SIG-M5 treated with dmso at 0.1 percent for 504 hours (cell line): ENCODE measurements around the gene DCUN1D3.

ENCODE experiments used
- DNase-seq: peaks from one replicate; lab custom pipeline; 2025; ENCODE audit not compliant: unreplicated experiment; lab: John Stamatoyannopoulos, UW

Gene DCUN1D3

DNA sequence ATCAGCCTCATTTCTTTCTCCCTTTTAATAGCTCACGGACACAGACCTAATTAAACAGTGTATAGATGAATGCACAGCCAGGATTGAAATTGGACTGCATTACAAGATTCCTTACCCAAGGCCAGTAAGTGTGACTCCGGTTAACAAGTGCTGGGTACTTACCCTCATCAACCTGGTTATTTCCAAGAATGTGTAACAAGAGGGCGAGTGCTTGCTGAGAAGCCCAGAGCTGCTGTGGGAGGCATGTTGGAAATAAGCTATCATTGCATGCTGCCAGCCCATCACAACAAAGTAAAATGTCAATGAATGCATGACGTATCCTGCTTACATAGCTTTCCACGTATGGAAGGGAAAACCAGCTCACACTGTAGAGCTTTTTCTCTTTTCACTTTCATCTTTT is 19.9 kb upstream of the DCUN1D3 start:
- no peak for DNase-seq

DNA sequence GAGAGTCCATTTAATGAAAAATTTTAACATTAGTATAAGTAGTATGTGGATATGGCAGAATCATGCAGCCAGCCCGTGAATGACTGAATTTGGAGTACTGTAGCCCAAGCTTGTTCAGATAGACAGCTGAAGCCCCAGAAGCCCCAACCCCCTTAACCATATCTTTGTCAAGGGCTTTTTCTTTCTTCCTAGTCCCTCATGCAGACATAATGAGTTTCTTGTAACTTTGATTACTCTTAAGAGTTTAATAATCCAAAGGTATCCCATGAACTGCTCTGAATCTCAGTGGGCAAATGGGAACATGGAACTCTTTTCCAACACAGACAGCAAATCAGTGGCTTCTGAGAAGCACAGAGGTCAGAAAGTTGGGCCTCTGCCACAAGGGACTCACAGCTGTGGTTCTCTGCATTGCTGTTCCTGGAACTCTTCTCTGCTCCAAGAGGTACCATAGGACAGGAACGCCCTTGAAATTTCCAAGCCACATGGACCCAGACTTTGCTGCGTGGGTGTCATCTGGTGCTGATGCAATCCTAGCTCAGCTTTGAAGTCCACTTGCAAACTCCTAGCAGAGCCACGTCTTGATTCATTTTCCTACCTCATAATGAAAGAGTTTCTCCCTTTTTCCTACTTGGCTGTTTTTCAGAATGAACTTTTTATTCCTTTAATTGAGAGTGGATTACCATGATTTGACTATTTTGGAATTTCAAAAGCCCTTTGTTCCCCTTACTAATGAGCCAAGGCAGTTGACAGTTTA is 18.5 kb upstream of the DCUN1D3 start:
- no peak for DNase-seq

DNA sequence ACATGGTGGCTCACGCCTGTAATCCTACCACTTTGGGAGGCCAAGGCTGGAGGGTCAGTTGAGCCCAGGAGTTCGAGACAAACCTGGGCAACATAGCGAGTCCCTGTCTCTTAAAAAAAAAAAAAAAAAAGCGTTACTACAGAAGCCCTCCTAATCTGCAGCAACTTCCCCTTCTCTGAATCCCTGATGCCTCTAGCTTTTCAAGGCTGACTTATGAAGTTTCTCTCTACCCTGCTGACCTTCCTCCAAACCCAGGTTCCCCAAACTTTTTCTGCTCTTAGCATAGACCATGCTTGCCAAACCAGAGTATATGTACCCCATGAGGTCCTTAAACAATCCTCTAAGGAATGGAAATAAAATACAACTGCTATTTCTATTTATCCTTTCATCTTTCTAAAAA is 16.8 kb upstream of the DCUN1D3 start:
- DNase-seq, result peak; percentile 48

DNA sequence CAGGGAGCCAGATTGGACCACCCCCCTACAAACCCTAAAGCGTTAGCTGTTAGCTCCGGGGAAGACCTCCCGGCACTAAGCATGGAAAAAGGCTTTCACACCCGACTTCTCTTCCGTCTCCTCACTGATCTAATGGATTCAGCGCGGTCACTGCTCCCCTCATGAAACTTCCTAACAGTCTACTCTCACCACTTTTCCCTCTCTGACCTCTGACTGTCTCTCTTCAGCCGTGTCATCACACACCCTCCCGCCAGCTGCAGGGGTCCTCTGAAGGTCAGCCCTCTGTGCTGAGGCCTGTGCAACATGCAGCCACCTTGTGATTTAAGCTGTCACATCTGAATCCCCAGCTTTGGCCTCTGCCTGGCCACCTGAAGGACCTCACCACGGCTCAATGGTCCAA is 16.1 kb upstream of the DCUN1D3 start:
- DNase-seq, result no peak

DNA sequence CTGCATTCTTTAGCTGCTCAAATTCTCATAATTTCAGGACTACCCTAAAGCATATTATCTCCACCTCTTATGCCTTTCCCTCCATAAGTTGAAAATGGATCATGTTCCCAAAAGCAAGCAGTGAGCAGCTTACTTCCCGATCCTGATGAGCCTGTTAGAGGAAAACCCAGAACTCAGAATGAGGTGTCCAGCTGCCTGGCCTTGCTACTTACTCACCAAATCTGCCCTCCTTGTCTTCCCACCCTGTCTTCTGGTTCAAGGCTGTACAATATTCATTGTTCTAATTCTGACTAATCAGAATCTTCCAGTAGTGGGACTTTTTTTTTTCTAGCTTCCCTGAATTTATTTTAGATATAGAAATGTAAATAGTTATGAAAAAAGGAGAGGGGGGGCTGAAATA is 11.2 kb upstream of the DCUN1D3 start:
- no peak for DNase-seq

DNA sequence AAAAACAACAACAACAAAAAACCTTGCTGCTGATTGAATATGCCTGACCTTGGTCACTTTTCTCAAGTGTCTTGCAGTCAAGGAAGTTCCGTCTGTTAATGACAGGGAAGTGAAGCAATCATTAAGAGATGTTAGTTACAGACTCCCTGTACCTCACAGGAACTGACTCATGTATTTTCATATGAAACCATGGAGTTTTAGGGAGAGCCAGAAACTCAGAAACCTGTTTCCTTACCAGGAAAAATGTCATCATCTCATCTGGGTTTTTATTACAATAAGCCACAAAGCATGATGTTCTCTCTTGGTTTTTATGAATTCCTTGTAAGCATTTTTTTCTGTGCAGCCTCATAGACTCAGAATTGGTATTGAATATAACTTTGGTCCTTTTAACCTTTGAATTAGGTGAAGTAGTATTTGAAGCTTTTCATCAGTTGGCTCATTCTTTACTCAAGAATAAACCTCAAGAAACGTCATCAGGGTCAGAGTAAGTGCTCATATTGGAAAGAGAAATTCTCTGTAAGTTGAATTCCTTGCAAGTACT is 10.7 kb upstream of the DCUN1D3 start:
- peak; percentile 92 for DNase-seq

DNA sequence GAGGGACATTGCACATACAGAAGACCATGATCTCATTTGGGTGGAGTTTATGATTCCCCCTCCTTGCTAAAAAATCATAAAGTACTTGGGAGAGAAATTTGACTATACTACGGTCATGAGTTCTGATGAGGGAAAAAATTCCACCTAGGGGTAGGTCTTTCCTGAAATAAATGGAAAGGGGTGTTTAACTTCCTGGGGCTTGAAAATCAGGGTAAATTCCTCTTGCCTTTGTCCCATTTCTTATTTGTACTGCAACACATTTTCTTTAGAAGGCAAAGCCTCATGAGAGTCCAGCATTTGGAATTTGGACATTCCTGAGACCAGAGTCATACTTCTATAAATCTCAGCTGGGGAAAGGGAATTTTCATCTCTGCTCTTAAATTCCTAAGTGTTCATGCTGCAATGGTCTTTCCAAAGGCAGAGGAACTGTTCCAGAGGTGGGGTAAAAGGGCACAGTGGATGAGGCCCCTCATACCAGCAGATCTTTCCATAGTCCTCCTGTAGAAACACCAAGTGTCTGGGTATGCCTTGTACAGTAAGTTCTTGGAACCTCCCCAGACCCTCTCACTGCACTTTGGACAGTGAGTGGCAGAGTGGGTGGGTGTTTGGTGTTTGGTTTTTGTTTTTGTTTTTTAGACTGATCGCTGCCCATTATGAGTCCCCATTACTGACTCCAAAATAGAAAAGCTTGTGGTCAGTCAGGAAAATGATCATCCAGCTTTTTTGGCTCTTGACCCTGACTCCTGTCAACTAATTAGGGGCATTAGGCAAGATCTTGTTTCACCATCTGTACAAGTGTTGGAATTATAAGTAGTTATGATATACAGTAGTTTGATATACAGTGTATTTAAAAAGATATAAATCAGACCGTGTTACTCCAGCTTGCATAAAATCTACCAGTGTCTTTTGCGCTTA is 6.4 kb upstream of the DCUN1D3 start:
- DNase-seq, result no peak

DNA sequence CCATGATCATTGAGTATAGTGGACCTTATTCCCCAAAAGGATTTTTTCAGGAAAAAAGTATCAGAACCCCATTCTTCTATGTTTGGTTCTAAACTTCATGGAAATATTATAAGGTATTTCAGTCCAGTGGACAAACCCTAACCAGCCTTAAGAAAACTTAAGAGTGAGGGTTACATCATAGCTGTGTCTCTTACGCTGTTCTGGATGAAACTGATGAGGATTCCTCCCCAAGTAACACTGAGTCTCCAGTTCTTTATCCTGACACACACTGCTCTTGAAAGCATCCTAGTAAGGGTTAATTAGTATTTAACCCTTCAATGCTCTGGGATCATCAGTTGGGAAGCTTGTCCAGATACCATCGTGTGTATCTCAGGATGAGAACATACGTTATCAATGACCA is 5.4 kb upstream of the DCUN1D3 start:
- DNase-seq, result no peak

DNA sequence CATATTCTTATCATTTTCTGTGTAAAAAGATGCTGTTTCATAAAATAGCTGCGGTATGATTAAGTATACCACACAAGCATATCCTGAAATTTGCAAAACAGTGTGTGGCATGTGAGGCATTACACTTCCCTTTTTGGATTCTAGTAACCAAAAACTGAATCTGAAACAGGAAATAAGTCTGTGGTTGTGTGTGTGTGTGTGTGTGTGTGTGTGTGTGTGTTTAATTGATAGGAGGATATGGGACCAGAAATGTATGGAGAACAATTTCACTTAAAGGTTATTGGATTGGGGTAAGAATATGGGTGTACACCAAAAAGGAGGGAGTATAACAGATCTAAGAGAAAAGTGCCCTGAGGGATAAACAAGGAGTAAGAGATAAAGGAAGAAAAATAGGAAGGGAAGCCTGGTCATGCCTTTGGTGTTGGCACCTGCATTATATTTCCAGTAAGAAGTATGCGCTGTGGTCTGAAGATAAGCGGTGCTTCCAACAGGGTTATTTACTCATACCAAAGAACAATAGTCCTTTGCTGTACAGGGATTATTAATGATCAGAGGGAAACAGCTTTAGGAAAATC is 4.4 kb upstream of the DCUN1D3 start:
- peak; percentile 88 for DNase-seq

DNA sequence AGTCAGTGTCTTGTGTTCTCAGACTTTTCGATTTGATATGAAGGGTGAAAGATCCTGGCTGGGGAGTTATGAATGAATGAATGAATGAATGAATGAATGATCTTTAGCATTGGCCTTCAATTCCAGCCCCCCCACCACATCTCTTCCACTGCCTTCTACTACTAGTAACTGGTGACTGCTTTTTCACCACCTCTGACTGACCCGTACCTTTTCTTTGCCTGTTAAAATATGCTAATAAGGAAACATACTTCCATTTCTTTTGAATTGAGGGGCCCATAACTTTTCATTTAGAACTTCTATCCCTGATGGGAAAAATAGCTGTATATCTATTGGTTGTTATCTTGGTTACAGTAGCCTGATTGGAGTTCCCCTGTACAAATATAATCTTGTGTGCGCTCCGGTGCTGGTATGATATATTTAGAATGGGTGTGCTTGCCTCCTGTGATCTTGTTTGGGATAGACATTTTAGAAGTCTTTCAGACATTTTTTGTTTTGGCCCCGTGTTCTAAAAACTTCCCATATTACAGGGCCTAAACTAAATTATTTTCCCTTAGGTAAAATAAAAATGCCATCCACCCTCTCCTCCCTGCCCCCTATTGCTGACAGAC is 3.8 kb upstream of the DCUN1D3 start:
- peak; percentile 72 for DNase-seq

DNA sequence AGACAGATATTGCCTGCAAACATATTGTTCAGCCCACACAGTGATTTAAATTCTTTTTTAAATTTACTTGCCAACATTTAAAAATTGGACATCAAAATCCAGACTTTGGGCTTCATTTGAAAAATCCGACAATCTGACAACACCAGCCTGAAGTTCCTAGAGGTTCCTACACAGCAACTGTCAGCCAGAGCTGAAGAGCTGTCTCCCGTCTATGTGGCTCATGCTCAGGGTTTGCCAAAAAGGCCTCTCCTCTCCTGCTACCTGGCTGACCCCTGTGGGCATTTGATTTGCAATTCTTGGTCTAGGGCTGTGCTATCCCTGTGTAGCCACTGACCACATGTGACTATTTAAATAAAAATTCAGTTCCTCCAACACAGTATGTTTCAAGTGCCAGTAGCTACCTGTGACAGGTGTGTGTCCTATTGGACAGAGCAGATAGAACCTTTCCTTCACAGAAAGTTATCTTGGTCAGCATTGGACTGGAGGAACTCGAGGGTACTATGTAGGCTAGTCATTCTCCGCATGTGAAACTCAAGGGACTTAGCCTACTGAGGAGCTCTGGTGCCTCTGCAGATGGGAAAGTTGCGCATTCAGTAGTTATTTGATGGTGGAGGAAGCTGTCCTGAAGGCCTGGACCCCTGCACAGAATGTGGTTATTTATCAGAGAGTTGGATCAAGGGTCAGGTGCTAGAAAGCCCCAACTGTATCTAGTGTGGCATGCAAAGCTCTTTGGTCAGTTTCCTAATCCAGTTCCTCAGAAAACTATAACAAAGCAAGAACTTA is 3.1 kb upstream of the DCUN1D3 start:
- peak; percentile 48 for DNase-seq

DNA sequence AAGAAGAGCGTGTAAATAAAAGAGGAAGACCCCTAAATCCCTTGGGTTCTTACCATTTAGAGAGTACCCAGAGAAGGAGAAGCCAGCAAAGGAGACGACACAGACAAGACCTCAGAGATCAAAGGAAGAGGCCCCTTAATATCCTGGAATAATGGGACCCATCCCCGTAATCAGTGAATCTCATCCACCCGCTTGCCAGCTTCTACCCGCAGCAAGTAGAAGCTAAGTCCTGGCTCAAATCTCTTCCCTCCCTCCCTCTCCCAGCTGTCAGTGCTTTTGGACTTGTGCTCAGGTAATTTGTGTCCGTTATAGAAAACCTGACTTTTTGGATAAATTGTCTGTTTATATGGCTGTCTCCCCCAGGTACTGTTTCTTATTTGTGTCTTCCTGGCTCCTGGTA is 2.3 kb upstream of the DCUN1D3 start:
- no peak for DNase-seq

DNA sequence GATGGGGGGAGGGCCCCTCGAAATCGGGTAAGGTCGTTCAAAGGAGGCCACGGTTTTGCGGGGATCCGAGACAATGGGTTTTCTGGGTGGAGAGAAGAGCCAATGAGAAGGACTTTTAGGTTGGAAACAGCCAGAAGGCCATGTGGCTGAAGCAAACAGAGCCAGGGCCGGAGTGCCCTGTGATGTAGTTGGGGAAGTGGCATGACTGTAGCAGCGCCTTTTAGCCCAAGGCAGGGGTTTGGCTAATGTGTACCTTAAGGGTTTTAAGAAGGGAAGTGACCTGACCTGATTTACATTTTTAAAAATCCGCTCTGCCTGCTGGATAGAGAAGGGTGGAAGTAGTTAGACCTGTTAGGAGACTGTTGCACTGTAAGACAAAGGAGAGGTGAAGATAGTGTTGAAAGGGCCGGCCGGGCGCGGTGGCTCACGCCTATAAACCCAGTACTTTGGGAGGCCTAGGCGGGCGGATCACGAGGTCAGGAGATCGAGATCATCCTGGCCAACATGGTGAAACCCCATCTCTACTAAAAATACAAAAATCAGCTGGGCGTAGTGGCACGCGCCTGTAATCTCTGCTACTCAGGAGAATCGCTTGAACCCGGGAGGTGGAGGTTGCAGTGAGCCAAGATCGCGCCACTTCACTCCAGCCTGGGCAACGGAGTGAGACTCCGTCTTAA is 1.4 kb upstream of the DCUN1D3 start:
- DNase-seq, result peak; percentile 80

DNA sequence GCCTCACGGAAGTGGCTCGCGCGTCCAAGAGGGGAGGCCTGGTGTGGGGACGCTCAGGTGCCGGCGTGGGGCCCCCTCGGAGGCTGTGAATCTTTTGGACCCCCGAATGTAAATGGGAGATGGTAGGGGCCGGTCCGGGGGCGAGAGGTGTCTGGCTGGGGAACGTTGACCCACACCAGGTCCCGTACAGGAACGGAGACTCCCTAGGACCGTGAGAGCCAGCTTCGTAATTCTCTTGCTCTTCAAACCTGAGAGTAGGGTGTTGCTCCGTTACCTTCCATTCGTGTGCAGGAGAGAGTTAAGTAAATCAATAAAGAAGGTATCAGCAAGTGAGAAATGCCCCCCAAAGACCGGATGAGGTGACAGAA is 894 bp upstream of the DCUN1D3 start:
- DNase-seq, result no peak

DNA sequence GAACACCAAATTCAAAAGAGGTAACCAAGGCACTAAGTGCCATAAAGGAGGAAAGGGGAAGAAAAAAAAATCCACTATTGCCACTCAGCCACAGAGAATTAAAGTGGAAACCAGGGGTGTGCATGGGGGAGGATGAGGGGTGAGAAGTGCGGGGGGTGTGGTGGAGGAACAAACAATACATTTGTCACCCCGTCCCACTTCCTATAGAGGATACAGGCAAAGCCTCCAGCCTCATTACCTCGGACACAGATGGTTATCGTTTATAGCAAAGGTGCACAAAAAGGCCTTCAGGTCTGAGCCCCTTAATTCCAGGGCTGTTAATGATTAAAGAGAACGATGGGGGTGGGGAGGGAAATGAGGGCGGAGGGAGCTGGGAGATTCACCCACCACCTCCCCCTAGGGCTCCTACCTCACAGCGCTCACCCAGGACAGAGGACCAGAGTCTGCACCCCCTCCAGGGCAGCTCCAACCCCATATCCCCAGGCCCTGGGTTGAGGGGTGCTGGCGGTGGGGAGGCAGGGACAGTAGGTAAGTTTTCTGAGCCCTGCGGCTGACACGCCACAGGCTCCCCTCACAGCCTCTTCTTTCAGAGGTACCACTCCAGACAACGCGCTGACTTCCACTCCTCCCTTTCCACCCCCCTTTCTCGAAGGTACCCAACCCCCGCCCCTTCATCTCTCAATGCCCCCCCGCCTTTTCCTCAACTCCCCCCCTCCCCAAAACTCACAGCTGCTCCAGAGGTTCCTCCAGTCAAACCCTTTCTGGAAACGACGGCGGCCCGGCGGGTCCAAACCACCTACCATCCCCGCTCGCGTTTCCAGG is 470 bp downstream of the DCUN1D3 start:
- no peak for DNase-seq

DNA sequence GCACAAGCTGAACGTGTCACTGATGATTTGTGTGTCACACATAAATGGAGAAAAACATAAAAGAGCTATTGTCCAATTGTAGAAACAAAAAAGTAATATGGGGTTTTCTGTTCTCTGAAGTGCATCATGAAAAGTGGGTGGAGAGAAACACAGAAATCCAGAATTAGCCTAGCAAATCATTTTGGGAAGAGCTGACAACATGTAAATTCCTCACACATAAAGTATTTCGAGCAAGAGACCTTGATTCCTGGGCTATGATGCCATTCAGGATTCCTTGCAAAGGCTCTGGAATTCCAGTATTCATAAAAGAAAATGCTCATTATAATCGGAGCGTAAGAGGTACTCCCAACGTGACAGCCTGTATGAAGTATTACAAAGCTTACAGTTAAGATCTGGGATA is 1.1 kb downstream of the DCUN1D3 start:
- no peak for DNase-seq

DNA sequence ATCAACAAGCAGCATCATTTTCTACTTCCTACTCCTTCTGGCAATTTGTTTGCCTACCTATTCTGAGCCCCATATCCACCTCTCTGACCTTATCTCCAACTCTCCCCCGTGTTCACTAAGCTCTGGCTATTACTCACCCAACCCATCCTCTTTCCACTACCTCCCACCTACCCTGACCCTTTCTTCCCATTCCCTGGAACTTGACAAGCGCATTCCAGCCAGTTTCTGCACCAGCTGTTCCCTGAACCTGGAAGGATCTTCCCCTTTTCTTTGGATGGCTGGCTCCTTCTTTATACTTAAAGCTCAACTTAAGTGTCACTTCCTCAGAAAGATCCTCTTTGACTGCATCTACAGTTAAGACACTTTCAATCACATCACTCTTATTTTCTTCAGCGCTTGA is 2.2 kb downstream of the DCUN1D3 start:
- DNase-seq, result no peak

DNA sequence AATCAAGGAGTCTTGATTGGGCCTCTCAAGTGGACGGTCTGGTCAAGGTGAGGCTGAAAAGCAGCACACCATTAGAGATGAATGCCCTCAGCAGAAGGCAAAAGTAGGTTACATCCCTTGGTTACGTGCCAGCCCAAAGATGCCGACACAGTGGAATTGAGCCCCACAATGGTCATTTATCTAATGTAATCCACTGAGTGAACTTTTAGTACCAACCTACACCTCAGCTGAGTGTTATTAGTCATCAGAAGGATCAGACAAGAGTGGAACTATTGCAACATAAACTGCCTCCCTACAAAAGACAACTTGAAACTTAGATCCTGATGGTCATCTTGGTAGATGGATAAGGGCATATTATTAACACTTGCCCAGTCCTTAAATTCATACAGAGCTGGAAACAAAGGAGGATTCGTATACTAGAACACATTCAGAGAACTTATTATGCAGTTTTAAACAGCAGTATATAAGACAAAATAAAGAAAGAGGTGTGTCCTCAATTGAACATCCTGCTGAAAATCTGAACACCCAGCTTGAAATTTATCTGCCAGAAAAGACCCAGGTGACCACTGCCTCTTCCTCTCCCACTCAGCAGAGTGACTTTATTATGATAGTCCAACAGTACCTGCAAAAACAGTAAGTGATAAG is 2.8 kb downstream of the DCUN1D3 start:
- DNase-seq, result peak; percentile 11

DNA sequence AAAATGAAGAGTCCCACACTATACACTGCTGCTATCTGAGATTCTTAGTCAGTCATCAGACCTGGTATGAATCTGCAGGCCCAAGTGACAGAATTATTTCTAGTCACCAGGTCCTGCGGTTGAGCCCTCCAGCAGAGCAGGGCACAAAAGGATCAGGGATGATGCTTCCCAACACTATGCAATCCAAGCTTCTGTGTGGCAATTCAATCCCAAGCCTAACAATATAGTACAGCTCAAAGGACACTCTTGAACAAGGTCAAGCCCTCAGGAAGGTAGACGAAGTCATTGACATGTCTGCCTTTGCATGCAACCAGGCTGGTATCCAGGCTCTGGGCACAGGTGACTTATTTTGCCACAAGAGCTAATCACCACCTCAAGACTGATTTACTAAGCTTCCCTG is 5.8 kb downstream of the DCUN1D3 start:
- DNase-seq, result no peak
